GM23338 (cell line): ENCODE data around the gene HSPB8. TPM values are rescaled to one million over a fixed set of nuclear protein-coding genes. Genes with fewer than 3 reads are reported as not detected.

Source experiments
- ATAC-seq: fragments of 200-7000 bp; cut with Tn5 transposase; 3 replicates; pipeline ENCODE4 v1.9.1; 2020
- DNase-seq: peaks from one replicate; pipeline ENCODE4 v3.0.0-alpha.2; 2015; ENCODE audit warnings: low spot score
- H2AFZ ChIP-seq: fragments of 200-600 bp; sonication (generic); 2 replicates; pipeline ENCODE4 v1.8.0; 2016; ENCODE audit warnings: antibody characterized with exemption, mild to moderate bottlenecking, moderate library complexity
- H3F3A ChIP-seq: fragments of 200-600 bp; sonication (generic); replicated peaks from 2 replicates; pipeline ENCODE4 v1.8.0; 2017; ENCODE audit warnings: antibody characterized with exemption, mixed run types, low read depth
- H3K27ac ChIP-seq: fragments of 200-600 bp; sonication (generic); 2 replicates; pipeline ENCODE4 v1.6.1; 2016; ENCODE audit warnings: low read depth
- H3K27me3 ChIP-seq: fragments of 200-600 bp; sonication (generic); 2 replicates; pipeline ENCODE4 v1.8.0; 2016; ENCODE audit warnings: mild to moderate bottlenecking, mixed run types, moderate library complexity; ENCODE audit not compliant: insufficient read depth
- H3K36me3 ChIP-seq: fragments of 200-600 bp; sonication (generic); 2 replicates; pipeline ENCODE4 v1.8.0; 2016; ENCODE audit warnings: mild to moderate bottlenecking; ENCODE audit not compliant: insufficient read depth
- H3K4me1 ChIP-seq: fragments of 200-600 bp; sonication (generic); 2 replicates; pipeline ENCODE4 v1.8.0; 2016; ENCODE audit warnings: mild to moderate bottlenecking, moderate library complexity; ENCODE audit not compliant: insufficient read depth
- H3K4me2 ChIP-seq: fragments of 200-600 bp; sonication (generic); 2 replicates; pipeline ENCODE4 v1.7.1; 2017; ENCODE audit warnings: mixed run types
- H3K4me3 ChIP-seq: fragments of 200-600 bp; sonication (generic); 2 replicates; pipeline ENCODE4 v1.6.1; 2016; ENCODE audit warnings: mixed run types
- H3K79me2 ChIP-seq: fragments of 200-600 bp; sonication (generic); replicated peaks from 2 replicates; pipeline ENCODE4 v1.8.0; 2017; ENCODE audit warnings: mild to moderate bottlenecking; ENCODE audit not compliant: insufficient read depth
- H3K9me2 ChIP-seq: fragments of 200-600 bp; sonication (generic); 2 replicates; pipeline ENCODE4 v1.8.0; 2017; ENCODE audit not compliant: insufficient read depth
- H4K20me1 ChIP-seq: fragments of 200-600 bp; sonication (generic); replicated peaks from 2 replicates; pipeline ENCODE4 v1.8.0; 2017; ENCODE audit warnings: mild to moderate bottlenecking; ENCODE audit not compliant: insufficient read depth
- H3K27ac Mint-ChIP-seq: 2 replicates; pipeline ENCODE4 v1.8.0; 2020; ENCODE audit warnings: inconsistent platforms, mild to moderate bottlenecking, moderate library complexity, mixed read lengths
- H3K27me3 Mint-ChIP-seq: 3 replicates; pipeline ENCODE4 v1.8.0; 2022; ENCODE audit warnings: low read depth, mild to moderate bottlenecking, moderate library complexity, mixed read lengths, inconsistent platforms; ENCODE audit not compliant: insufficient read depth, poor library complexity
- H3K36me3 Mint-ChIP-seq: 3 replicates; pipeline ENCODE4 v1.8.0; 2021; ENCODE audit warnings: low read depth, mild to moderate bottlenecking, inconsistent platforms, moderate library complexity, mixed read lengths
- H3K4me1 Mint-ChIP-seq: 3 replicates; pipeline ENCODE4 v1.8.0; 2020; ENCODE audit warnings: mild to moderate bottlenecking, inconsistent platforms, mixed read lengths
- H3K4me3 Mint-ChIP-seq: 3 replicates; pipeline ENCODE4 v1.8.0; 2021; ENCODE audit warnings: moderate library complexity, mild to moderate bottlenecking, inconsistent platforms, mixed read lengths
- H3K9me3 Mint-ChIP-seq: 3 replicates; pipeline ENCODE4 v1.8.0; 2020; ENCODE audit warnings: moderate library complexity, mild to moderate bottlenecking, inconsistent platforms, mixed read lengths
- CREB1 ChIP-seq: fragments of 250-450 bp; sonication (Bioruptor Pico); IDR thresholded peaks from 2 replicates; pipeline ENCODE4 v1.5.0; 2020; ENCODE audit warnings: low read depth, mild to moderate bottlenecking, moderate library complexity
- EZH2 ChIP-seq: fragments of 200-600 bp; sonication (generic); IDR thresholded peaks from one replicate; pipeline ENCODE4 v1.8.0; 2017; ENCODE audit warnings: antibody characterized with exemption, mild to moderate bottlenecking, low read depth; ENCODE audit not compliant: unreplicated experiment
- EZH2phosphoT487 ChIP-seq: fragments of 200-600 bp; sonication (generic); IDR thresholded peaks from one replicate; pipeline ENCODE4 v1.8.1; 2018; ENCODE audit warnings: antibody characterized with exemption; ENCODE audit not compliant: unreplicated experiment
- JUNB ChIP-seq: IDR thresholded peaks from one replicate; pipeline ENCODE4 v1.6.1; 2016; ENCODE audit warnings: antibody characterized with exemption; ENCODE audit not compliant: unreplicated experiment
- NANOG ChIP-seq: IDR thresholded peaks from 2 replicates; pipeline ENCODE4 v1.6.1; 2016; ENCODE audit warnings: antibody characterized with exemption, borderline replicate concordance
- STAT1 ChIP-seq: IDR thresholded peaks from one replicate; pipeline ENCODE4 v1.6.1; 2016; ENCODE audit warnings: antibody characterized with exemption; ENCODE audit not compliant: unreplicated experiment
- ZNF114 ChIP-seq: fragments of 250-450 bp; sonication (Bioruptor Pico); IDR thresholded peaks from 2 replicates; pipeline ENCODE4 v1.5.0; 2020; ENCODE audit warnings: mild to moderate bottlenecking, moderate library complexity
- polyA plus RNA-seq: library from polyadenylated mRNA; unstranded; fragments of >200 nt; fragmentation: Nextera tagmentation; extraction: Ambion mirVana; gene quantifications from 2 replicates; pipeline ENCODE4 v1.2.1, GENCODE V29; 2016
- total RNA-seq: library from RNA; depleted of rRNA; stranded (reverse); fragments of >200 nt; shearing (Covaris generic); gene quantifications from 2 replicates; pipeline ENCODE4 v1.2.3, GENCODE V29; 2014
- TF ChIP-seq, protein P1 (sequence below): fragments of 250-450 bp; sonication (Bioruptor Pico); IDR thresholded peaks from 2 replicates; pipeline ENCODE4 v1.5.0; 2020; ENCODE audit warnings: mild to moderate bottlenecking, moderate library complexity
- TF ChIP-seq, protein P2 (sequence below): IDR thresholded peaks from one replicate; pipeline ENCODE4 v1.6.1; 2018; ENCODE audit warnings: antibody characterized with exemption; ENCODE audit not compliant: unreplicated experiment

The HSPB8 gene
- total and polyA plus RNA-seq, 2 experiments from 2014 or later: 3.5 to 4.8 TPM

GRCh38 chr12:119204131-119204530 is 25.4 kb downstream of the HSPB8 start (continued):
- TF ChIP-seq STAT1 (no peak), CREB1 (CRISPR knock-in tag) (no peak), JUNB (no peak), ZNF114 (CRISPR knock-in tag) (no peak)

DNA sequence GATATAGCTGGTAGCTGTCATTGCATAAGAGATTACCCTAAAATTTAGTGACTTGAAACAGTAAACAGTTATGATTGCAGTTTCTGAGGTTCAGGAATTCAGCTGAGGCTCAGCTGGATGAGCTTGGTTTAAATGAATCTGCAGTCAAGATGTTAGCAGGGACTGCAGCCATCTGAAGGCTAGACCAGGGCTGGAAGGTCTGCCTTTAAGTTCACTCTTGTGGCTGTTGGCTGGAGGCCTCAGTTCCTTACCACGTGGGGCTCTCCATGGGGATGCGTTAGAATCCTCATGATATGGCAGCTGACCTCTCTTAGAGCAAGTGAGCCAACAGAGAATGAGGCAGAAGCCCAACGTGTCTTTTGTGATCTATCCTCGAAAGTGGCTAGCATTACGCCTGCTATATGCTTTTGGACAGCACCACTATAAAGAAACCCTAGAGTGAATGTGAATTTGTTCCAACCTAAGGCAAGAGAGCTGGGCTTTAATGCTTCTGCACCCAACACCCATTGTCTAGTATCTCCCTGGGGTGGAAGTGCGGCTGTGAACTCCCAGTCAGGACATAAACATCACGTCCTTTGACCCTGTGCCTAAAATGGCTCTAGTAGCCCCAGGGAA is 26.0 kb downstream of the HSPB8 start:
- Histone ChIP-seq H3K4me3 (no peak overlapping the region), H2AFZ (peak overlapping the region; percentile 18; the same call in 1 of the 2 replicates), H3K36me3 (no peaks in the 10 kb centered on the region), H3K4me1 (peaks cover 30% of the 10 kb centered on the region), H3K79me2 (no peaks in the 10 kb centered on the region), H4K20me1 (no peaks in the 10 kb centered on the region), H3K27ac (no peak overlapping the region), H3F3A (0 out of 2 replicates have a peak, but pooled peaks cover 10% of the 10 kb centered on the region), H3K9me2 (peaks cover 9% of the 10 kb centered on the region; the same call in 1 of the 2 replicates), H3K4me2 (no peak overlapping the region), H3K27me3 (no peaks in the 10 kb centered on the region)
- DNase-seq (no peak), ATAC-seq (no peak)
- H3K9me3 Mint-ChIP-seq: no peaks in the 10 kb centered on the region; the same call in 2 of the 3 replicates
- 0 out of 2 replicates have a peak overlapping the region, but pooled peaks have one; percentile 36 for H3K27ac Mint-ChIP-seq
- H3K4me1 Mint-ChIP-seq: peaks cover 61% of the 10 kb centered on the region
- peaks cover 4% of the 10 kb centered on the region for H3K27me3 Mint-ChIP-seq
- TF ChIP-seq EZH2 (no peak), EZH2phosphoT487 (no peak), CREB1 (CRISPR knock-in tag) (no peak), NANOG (no peak)
- TF ChIP-seq, protein P1, sequence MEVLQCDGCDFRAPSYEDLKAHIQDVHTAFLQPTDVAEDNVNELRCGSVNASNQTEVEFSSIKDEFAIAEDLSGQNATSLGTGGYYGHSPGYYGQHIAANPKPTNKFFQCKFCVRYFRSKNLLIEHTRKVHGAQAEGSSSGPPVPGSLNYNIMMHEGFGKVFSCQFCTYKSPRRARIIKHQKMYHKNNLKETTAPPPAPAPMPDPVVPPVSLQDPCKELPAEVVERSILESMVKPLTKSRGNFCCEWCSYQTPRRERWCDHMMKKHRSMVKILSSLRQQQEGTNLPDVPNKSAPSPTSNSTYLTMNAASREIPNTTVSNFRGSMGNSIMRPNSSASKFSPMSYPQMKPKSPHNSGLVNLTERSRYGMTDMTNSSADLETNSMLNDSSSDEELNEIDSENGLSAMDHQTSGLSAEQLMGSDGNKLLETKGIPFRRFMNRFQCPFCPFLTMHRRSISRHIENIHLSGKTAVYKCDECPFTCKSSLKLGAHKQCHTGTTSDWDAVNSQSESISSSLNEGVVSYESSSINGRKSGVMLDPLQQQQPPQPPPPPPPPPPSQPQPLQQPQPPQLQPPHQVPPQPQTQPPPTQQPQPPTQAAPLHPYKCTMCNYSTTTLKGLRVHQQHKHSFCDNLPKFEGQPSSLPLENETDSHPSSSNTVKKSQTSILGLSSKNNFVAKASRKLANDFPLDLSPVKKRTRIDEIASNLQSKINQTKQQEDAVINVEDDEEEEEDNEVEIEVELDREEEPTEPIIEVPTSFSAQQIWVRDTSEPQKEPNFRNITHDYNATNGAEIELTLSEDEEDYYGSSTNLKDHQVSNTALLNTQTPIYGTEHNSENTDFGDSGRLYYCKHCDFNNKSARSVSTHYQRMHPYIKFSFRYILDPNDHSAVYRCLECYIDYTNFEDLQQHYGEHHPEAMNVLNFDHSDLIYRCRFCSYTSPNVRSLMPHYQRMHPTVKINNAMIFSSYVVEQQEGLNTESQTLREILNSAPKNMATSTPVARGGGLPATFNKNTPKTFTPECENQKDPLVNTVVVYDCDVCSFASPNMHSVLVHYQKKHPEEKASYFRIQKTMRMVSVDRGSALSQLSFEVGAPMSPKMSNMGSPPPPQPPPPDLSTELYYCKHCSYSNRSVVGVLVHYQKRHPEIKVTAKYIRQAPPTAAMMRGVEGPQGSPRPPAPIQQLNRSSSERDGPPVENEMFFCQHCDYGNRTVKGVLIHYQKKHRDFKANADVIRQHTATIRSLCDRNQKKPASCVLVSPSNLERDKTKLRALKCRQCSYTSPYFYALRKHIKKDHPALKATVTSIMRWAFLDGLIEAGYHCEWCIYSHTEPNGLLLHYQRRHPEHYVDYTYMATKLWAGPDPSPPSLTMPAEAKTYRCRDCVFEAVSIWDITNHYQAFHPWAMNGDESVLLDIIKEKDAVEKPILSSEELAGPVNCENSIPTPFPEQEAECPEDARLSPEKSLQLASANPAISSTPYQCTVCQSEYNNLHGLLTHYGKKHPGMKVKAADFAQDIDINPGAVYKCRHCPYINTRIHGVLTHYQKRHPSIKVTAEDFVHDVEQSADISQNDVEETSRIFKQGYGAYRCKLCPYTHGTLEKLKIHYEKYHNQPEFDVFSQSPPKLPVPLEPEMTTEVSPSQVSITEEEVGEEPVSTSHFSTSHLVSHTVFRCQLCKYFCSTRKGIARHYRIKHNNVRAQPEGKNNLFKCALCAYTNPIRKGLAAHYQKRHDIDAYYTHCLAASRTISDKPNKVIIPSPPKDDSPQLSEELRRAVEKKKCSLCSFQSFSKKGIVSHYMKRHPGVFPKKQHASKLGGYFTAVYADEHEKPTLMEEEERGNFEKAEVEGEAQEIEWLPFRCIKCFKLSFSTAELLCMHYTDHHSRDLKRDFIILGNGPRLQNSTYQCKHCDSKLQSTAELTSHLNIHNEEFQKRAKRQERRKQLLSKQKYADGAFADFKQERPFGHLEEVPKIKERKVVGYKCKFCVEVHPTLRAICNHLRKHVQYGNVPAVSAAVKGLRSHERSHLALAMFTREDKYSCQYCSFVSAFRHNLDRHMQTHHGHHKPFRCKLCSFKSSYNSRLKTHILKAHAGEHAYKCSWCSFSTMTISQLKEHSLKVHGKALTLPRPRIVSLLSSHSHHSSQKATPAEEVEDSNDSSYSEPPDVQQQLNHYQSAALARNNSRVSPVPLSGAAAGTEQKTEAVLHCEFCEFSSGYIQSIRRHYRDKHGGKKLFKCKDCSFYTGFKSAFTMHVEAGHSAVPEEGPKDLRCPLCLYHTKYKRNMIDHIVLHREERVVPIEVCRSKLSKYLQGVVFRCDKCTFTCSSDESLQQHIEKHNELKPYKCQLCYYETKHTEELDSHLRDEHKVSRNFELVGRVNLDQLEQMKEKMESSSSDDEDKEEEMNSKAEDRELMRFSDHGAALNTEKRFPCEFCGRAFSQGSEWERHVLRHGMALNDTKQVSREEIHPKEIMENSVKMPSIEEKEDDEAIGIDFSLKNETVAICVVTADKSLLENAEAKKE: no peak
- TF ChIP-seq, protein P2, sequence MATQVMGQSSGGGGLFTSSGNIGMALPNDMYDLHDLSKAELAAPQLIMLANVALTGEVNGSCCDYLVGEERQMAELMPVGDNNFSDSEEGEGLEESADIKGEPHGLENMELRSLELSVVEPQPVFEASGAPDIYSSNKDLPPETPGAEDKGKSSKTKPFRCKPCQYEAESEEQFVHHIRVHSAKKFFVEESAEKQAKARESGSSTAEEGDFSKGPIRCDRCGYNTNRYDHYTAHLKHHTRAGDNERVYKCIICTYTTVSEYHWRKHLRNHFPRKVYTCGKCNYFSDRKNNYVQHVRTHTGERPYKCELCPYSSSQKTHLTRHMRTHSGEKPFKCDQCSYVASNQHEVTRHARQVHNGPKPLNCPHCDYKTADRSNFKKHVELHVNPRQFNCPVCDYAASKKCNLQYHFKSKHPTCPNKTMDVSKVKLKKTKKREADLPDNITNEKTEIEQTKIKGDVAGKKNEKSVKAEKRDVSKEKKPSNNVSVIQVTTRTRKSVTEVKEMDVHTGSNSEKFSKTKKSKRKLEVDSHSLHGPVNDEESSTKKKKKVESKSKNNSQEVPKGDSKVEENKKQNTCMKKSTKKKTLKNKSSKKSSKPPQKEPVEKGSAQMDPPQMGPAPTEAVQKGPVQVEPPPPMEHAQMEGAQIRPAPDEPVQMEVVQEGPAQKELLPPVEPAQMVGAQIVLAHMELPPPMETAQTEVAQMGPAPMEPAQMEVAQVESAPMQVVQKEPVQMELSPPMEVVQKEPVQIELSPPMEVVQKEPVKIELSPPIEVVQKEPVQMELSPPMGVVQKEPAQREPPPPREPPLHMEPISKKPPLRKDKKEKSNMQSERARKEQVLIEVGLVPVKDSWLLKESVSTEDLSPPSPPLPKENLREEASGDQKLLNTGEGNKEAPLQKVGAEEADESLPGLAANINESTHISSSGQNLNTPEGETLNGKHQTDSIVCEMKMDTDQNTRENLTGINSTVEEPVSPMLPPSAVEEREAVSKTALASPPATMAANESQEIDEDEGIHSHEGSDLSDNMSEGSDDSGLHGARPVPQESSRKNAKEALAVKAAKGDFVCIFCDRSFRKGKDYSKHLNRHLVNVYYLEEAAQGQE: no peak
- no peak overlapping the region for H3K4me3 Mint-ChIP-seq
- no peaks in the 10 kb centered on the region for H3K36me3 Mint-ChIP-seq
